Endothelial cell of umbilical vein (primary cell): ENCODE data around the gene CTSE. TPM values are rescaled to one million over a fixed set of nuclear protein-coding genes. Genes with fewer than 3 reads are reported as not detected.

Experiments used
- BruUV-seq: library from RNA; stranded (reverse); fragments of 400-500 nt; replicated peaks from 2 replicates; lab custom pipeline; 2021; lab: Mats Ljungman, UMichigan
- CTCF ChIA-PET: fragments of 300-600, 350-600 bp; sonication (Branson Sonifier 250); formaldehyde crosslinking; loops from one replicate; lab custom pipeline; 2021; ENCODE audit warnings: antibody characterized with exemption, inconsistent platforms; lab: Charles Lee
- POLR2A ChIA-PET: fragments of 300-600, 350-600 bp; sonication (Branson Sonifier 250); formaldehyde crosslinking; loops from one replicate; lab custom pipeline; 2021; ENCODE audit warnings: antibody characterized with exemption, inconsistent platforms; lab: Charles Lee
- DNase-seq: peaks from one replicate; pipeline ENCODE4 v3.0.0-alpha.2; 2011; ENCODE audit warnings: low read depth, low spot score
- FAIRE-seq: peaks from 2 replicates; lab custom pipeline; 2011; peaks lifted over from hg19 to GRCh38; lab: Jason Lieb, UNC
- H2AFZ ChIP-seq: 2 replicates; pipeline ENCODE4 v1.6.0; 2012; ENCODE audit warnings: low read depth, low read length, control low read depth, inconsistent platforms
- H3K27ac ChIP-seq: 2 replicates; pipeline ENCODE4 v1.5.1; 2011; ENCODE audit warnings: low read depth, mild to moderate bottlenecking, control low read depth, low read length, moderate library complexity; ENCODE audit not compliant: insufficient read depth
- H3K27me3 ChIP-seq, 2 experiments: 2 replicates each; pipeline versions ENCODE4 v1.6.0 to v1.6.1; 2011; ENCODE audit warnings: low read length in 2 of 2, mixed read lengths in 1 of 2; ENCODE audit not compliant: control insufficient read depth in 2 of 2, insufficient read depth in 2 of 2
- H3K36me3 ChIP-seq, 2 experiments: 2 replicates in 1 of 2; 3 replicates in 1 of 2; pipeline ENCODE4 v1.5.1; 2011; ENCODE audit warnings: low read length in 2 of 2, mild to moderate bottlenecking in 1 of 2, moderate library complexity in 1 of 2; ENCODE audit not compliant: control insufficient read depth in 2 of 2, insufficient read depth in 2 of 2; ENCODE audit errors: extremely low read depth in 1 of 2
- H3K4me1 ChIP-seq: 3 replicates; pipeline ENCODE4 v1.5.1; 2011; ENCODE audit warnings: mild to moderate bottlenecking, low read length; ENCODE audit not compliant: control insufficient read depth, insufficient read depth; ENCODE audit errors: extremely low read depth
- H3K4me2 ChIP-seq: 2 replicates; pipeline ENCODE4 v1.6.1; 2011; ENCODE audit warnings: low read length, control low read depth, mixed read lengths; ENCODE audit not compliant: insufficient read depth
- H3K4me3 ChIP-seq, 3 experiments: fragments of 200-600 bp in 1 of 3; sonication (generic), shearing (Covaris generic) in 1 of 3; replicated peaks in 1 of 3; 2 replicates each; pipeline ENCODE4 v1.5.1; 2011 to 2016; ENCODE audit warnings: control low read depth in 3 of 3, low read length in 3 of 3, mild to moderate bottlenecking in 2 of 3, inconsistent platforms in 1 of 3, low read depth in 1 of 3, moderate library complexity in 1 of 3; ENCODE audit not compliant: insufficient read depth in 1 of 3
- H3K79me2 ChIP-seq: 2 replicates; pipeline ENCODE4 v1.6.0; 2012; ENCODE audit warnings: low read length, inconsistent platforms; ENCODE audit not compliant: control insufficient read depth, insufficient read depth
- H3K9ac ChIP-seq: replicated peaks from 2 replicates; pipeline ENCODE3; 2011; ENCODE audit warnings: low read length, control low read depth; ENCODE audit not compliant: insufficient read depth; ENCODE audit errors: extremely low read depth
- H3K9me1 ChIP-seq: replicated peaks from 3 replicates; pipeline ENCODE4 v1.6.0; 2011; ENCODE audit warnings: mild to moderate bottlenecking, low read length; ENCODE audit not compliant: control insufficient read depth, insufficient read depth; ENCODE audit errors: extremely low read depth
- H3K9me3 ChIP-seq: replicated peaks from 2 replicates; pipeline ENCODE4 v1.5.1; 2012; ENCODE audit warnings: low read length, inconsistent platforms; ENCODE audit not compliant: control insufficient read depth, insufficient read depth
- H4K20me1 ChIP-seq: replicated peaks from 2 replicates; pipeline ENCODE3; 2011; ENCODE audit warnings: mild to moderate bottlenecking, low read length; ENCODE audit not compliant: control insufficient read depth, insufficient read depth; ENCODE audit errors: extremely low read depth
- EZH2 ChIP-seq: IDR thresholded peaks from 2 replicates; pipeline ENCODE4 v1.6.1; 2012; ENCODE audit warnings: borderline replicate concordance, low read depth, mild to moderate bottlenecking, moderate library complexity, low read length, inconsistent platforms; ENCODE audit not compliant: severe bottlenecking
- FOS ChIP-seq: IDR thresholded peaks from 2 replicates; pipeline ENCODE4 v1.6.1; 2011; ENCODE audit warnings: mild to moderate bottlenecking, low read length, moderate library complexity, borderline replicate concordance; ENCODE audit not compliant: insufficient read depth
- GATA2 ChIP-seq: IDR thresholded peaks from 2 replicates; pipeline ENCODE4 v1.7.0; 2011; ENCODE audit warnings: low read depth, mild to moderate bottlenecking, moderate library complexity, mixed read lengths, low read length; ENCODE audit not compliant: insufficient read length, insufficient read depth
- JUN ChIP-seq: IDR thresholded peaks from 2 replicates; pipeline ENCODE4 v1.6.1; 2011; ENCODE audit warnings: borderline replicate concordance, low read depth; ENCODE audit not compliant: insufficient read length, insufficient read depth
- MYC ChIP-seq: IDR thresholded peaks from one replicate; pipeline ENCODE4 v1.6.1; 2011; ENCODE audit warnings: mild to moderate bottlenecking, low read depth, low read length
- POLR2A ChIP-seq: IDR thresholded peaks from 2 replicates; pipeline ENCODE4 v1.6.1; 2012; ENCODE audit warnings: low read depth, mild to moderate bottlenecking, control low read depth, low read length
- POLR2AphosphoS5 ChIP-seq: IDR thresholded peaks from 2 replicates; pipeline ENCODE4 v1.6.1; 2012; ENCODE audit warnings: low read depth, mild to moderate bottlenecking, control low read depth, low read length, moderate library complexity; ENCODE audit not compliant: insufficient read depth
- dilution Hi-C: fragments of 300-500 bp; cut with MboI; formaldehyde crosslinking; loops from one replicate; pipeline ENCODE4 v1.15.0; 2019; ENCODE audit warnings: low sequenced_read_pairs; ENCODE audit not compliant: extremely low pct_ligation_motif_present
- intact Hi-C: fragments of 100-400 bp; cut with micrococcal nuclease; formaldehyde crosslinking; loops from one replicate; pipeline ENCODE4 v1.10.0; 2022
- polyA plus RNA-seq, 4 experiments: library from polyadenylated mRNA; depleted of rRNA in 3 of 4; stranded (reverse) in 3 of 4; unstranded in 1 of 4; fragments of >200 nt; gene quantifications; 2 replicates each; pipeline versions ENCODE4 v1.2.1 to v1.2.3, GENCODE V29; 2011 to 2012; ENCODE audit warnings: missing spikeins in 1 of 4
- total RNA-seq: library from RNA; stranded (reverse); gene quantifications from 2 replicates; pipeline ENCODE4 v1.2.3, GENCODE V29; 2021
- TF ChIP-seq, protein P1 (sequence below), 2 donors: IDR thresholded peaks; 1 replicate in 1 of 2; 2 replicates in 1 of 2; pipeline ENCODE4 v1.5.1; 2011; ENCODE audit warnings: low read length in 2 of 2, mild to moderate bottlenecking in 2 of 2, moderate library complexity in 2 of 2, control low read depth in 1 of 2, inconsistent platforms in 1 of 2, low read depth in 1 of 2; ENCODE audit not compliant: insufficient read depth in 1 of 2; ENCODE audit errors: extremely low read depth in 1 of 2
- TF ChIP-seq, protein P2 (sequence below): IDR thresholded peaks from 2 replicates; pipeline ENCODE4 v1.6.1; 2011; ENCODE audit not compliant: insufficient read depth, insufficient read length

Gene CTSE
- total and polyA plus RNA-seq, 2 donors (not counting 3 experiments of a cell fraction or from before 2014, with no cell fraction given): 0.17 TPM; not detected in 1

DNA sequence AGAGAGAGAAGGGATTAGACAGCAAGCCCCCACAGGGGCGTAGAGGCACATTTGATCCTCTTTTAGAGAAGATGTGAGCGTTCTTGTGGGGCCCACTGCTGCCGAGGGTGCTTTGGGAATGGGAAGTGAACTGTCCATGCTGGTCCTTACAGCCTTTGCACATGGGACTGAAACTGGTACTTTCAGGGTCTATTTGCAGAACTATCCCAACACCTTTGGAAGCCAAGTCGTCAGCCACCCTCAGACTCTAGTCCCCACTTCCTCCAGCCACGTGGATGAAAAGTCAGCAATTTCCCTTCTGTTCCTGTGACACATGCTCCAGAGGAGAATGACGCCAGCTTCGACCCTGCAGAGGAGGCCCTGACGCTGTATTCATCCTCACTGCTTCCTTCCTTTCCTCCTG, 17.9 kb downstream of the CTSE start:
- Histone ChIP-seq H3K9me3 (no peaks in the 10 kb centered on the region), H3K27ac (no peak overlapping the region), H3K27me3 (no peaks in the 10 kb centered on the region), H3K4me2 (no peak overlapping the region), H3K4me3 (no peak overlapping the region), H3K4me1 (peaks cover 2% of the 10 kb centered on the region), H3K9ac (no peak overlapping the region), H2AFZ (peak overlapping the region; percentile 17), H3K9me1 (no peaks in the 10 kb centered on the region), H4K20me1 (no peaks in the 10 kb centered on the region), H3K79me2 (no peaks in the 10 kb centered on the region), H3K36me3 (no peaks in the 10 kb centered on the region)
- intact Hi-C loops (no loop called here), dilution Hi-C loops (no loop called here)
- BruUV-seq: no TSS peak
- TF ChIP-seq POLR2AphosphoS5 (no peak), GATA2 (no peak), JUN (no peak), FOS (no peak)
- TF ChIP-seq, protein P1, sequence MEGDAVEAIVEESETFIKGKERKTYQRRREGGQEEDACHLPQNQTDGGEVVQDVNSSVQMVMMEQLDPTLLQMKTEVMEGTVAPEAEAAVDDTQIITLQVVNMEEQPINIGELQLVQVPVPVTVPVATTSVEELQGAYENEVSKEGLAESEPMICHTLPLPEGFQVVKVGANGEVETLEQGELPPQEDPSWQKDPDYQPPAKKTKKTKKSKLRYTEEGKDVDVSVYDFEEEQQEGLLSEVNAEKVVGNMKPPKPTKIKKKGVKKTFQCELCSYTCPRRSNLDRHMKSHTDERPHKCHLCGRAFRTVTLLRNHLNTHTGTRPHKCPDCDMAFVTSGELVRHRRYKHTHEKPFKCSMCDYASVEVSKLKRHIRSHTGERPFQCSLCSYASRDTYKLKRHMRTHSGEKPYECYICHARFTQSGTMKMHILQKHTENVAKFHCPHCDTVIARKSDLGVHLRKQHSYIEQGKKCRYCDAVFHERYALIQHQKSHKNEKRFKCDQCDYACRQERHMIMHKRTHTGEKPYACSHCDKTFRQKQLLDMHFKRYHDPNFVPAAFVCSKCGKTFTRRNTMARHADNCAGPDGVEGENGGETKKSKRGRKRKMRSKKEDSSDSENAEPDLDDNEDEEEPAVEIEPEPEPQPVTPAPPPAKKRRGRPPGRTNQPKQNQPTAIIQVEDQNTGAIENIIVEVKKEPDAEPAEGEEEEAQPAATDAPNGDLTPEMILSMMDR (IDR thresholded peaks at IDR 0.05; ENCODE audit: extremely low read depth in 1 of 2, insufficient read depth in 1 of 2, low read depth in 1 of 2, low read length in 2 of 2): no peak
- CTCF ChIA-PET: interaction anchor here (0.5 to 1.4 kb wide), 5 partner anchors 13 to 204 kb away, joined by 3 to 4 read pairs (median 4); no protein-coding TSS in a partner anchor
- FAIRE-seq (no peak), DNase-seq (no peak)
- POLR2A ChIA-PET: no interaction called here

DNA sequence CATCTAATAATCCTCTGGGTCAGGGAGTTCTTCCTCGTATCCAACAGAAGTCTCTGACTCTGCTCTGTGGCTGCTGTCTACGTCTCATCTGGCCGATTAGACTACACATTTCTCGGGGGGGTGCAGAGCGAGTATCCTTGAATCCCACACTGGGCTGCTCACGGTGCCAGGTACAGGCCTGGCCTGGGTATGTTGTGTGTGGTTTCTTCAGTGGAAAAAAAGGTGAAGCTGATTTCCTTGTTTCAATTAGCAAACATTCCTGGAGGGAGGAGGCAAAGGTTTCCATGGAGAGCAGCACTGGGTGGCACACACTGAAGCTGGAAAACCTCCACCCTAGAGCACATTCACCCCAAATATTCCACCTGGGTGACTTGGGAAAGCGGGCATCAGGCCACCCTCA, 18.5 kb downstream of the CTSE start:
- dilution Hi-C loops: no loop called here
- DNase-seq: no peak
- CTCF ChIA-PET: interaction anchor here (0.7 to 1.4 kb wide), 3 partner anchors 21 to 86 kb away, joined by 4 read pairs; no protein-coding TSS in a partner anchor
- TF ChIP-seq, protein P2, sequence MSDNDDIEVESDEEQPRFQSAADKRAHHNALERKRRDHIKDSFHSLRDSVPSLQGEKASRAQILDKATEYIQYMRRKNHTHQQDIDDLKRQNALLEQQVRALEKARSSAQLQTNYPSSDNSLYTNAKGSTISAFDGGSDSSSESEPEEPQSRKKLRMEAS: no peak
- TF ChIP-seq POLR2A (no peak), MYC (no peak), FOS (no peak), POLR2AphosphoS5 (no peak), JUN (no peak), GATA2 (no peak), EZH2 (no peak)
- TF ChIP-seq, protein P1 (IDR thresholded peaks at IDR 0.05; ENCODE audit: extremely low read depth in 1 of 2, insufficient read depth in 1 of 2, low read depth in 1 of 2, low read length in 2 of 2): no peak
- H3K4me3 ChIP-seq: no peak overlapping the region
- H2AFZ ChIP-seq: no peak overlapping the region
- H3K9ac ChIP-seq: no peak overlapping the region
- H4K20me1 ChIP-seq: no peaks in the 10 kb centered on the region
- H3K79me2 ChIP-seq: no peaks in the 10 kb centered on the region
- no peaks in the 10 kb centered on the region for H3K9me1 ChIP-seq
- peaks cover 2% of the 10 kb centered on the region for H3K4me1 ChIP-seq
- intact Hi-C loops: no loop called here
- no peaks in the 10 kb centered on the region for H3K36me3 ChIP-seq
- H3K4me2 ChIP-seq: no peak overlapping the region
- H3K9me3 ChIP-seq: no peaks in the 10 kb centered on the region
- no peak for FAIRE-seq
- BruUV-seq: no TSS peak
- H3K27me3 ChIP-seq: no peaks in the 10 kb centered on the region
- POLR2A ChIA-PET: no interaction called here
- no peak overlapping the region for H3K27ac ChIP-seq
